ENCODE results near the gene THBS2.

Gene THBS2

GRCh38 chr6:169266261-169266660, 12.6 kb upstream of the THBS2 start:
- H3K4me3 ChIP-seq (ENCODE audit: insufficient read depth in 1 of 2, low read depth in 1 of 2, low read length in 2 of 2), result no peak overlapping the region
- H2BK12ac ChIP-seq (ENCODE audit: low read length in 2 of 2), result no peak overlapping the region
- no peaks in the 10 kb centered on the region for H3K9me3 ChIP-seq (ENCODE audit: control insufficient read depth, low read length)
- H3K36me3 ChIP-seq (ENCODE audit: control insufficient read depth in 1 of 2, insufficient read depth in 2 of 2, low read depth in 1 of 2, low read length in 2 of 2), result no peaks in the 10 kb centered on the region
- H3K27ac ChIP-seq (ENCODE audit: low read length, poor library complexity, severe bottlenecking), result no peak overlapping the region
- peaks cover 16% of the 10 kb centered on the region for H3K4me1 ChIP-seq (ENCODE audit: control insufficient read depth, insufficient read depth, low read depth, low read length)
- H2AK5ac ChIP-seq (ENCODE audit: low read length, severe bottlenecking), result no peak overlapping the region
- H2AFZ ChIP-seq (ENCODE audit: low read depth, low read length), result no peak overlapping the region
- H3K14ac ChIP-seq (ENCODE audit: low read length in 2 of 2), result no peak overlapping the region
- H2BK5ac ChIP-seq (ENCODE audit: low read depth, low read length, poor library complexity, severe bottlenecking), result no peak overlapping the region
- H4K91ac ChIP-seq (ENCODE audit: low read length), result no peak overlapping the region
- H3K9ac ChIP-seq (ENCODE audit: low read length), result no peak overlapping the region
- H3K18ac ChIP-seq (ENCODE audit: low read depth in 1 of 2, low read length in 2 of 2), result no peak overlapping the region
- no peaks in the 10 kb centered on the region for H3K79me1 ChIP-seq (replicated peaks; ENCODE audit: low read length, poor library complexity, severe bottlenecking)
- H3K4ac ChIP-seq (ENCODE audit: low read depth in 1 of 2, low read length in 2 of 2), result no peak overlapping the region
- no peak overlapping the region for H2BK120ac ChIP-seq (ENCODE audit: low read depth, low read length)
- no peak overlapping the region for H4K8ac ChIP-seq (ENCODE audit: low read length)
- H3K23ac ChIP-seq (ENCODE audit: low read length in 2 of 2), result no peak overlapping the region
- H3K4me2 ChIP-seq (ENCODE audit: low read length, poor library complexity, severe bottlenecking), result no peak overlapping the region
- no peaks in the 10 kb centered on the region for H3K27me3 ChIP-seq (ENCODE audit: control insufficient read depth in 1 of 2, insufficient read depth in 1 of 2, low read length in 2 of 2)
- DNase-seq, result no peak
- H2BK15ac ChIP-seq (ENCODE audit: low read depth, poor library complexity, severe bottlenecking), result no peak overlapping the region
- WGBS, result 77% methylated on average over 5 of the region's 5 CpGs

GRCh38 chr6:169265486-169266131, 12.0 kb upstream of the THBS2 start:
- H3K18ac ChIP-seq (ENCODE audit: low read depth in 1 of 2, low read length in 2 of 2), result no peak overlapping the region
- H3K4ac ChIP-seq (ENCODE audit: low read depth in 1 of 2, low read length in 2 of 2), result no peak overlapping the region
- no peak for DNase-seq
- H3K9ac ChIP-seq (ENCODE audit: low read length), result no peak overlapping the region
- H2BK15ac ChIP-seq (ENCODE audit: low read depth, poor library complexity, severe bottlenecking), result no peak overlapping the region
- no peak overlapping the region for H3K14ac ChIP-seq (ENCODE audit: low read length in 2 of 2)
- no peak overlapping the region for H2BK5ac ChIP-seq (ENCODE audit: low read depth, low read length, poor library complexity, severe bottlenecking)
- no peak overlapping the region for H2AFZ ChIP-seq (ENCODE audit: low read depth, low read length)
- H4K91ac ChIP-seq (ENCODE audit: low read length), result no peak overlapping the region
- no peak overlapping the region for H3K27ac ChIP-seq (ENCODE audit: low read length, poor library complexity, severe bottlenecking)
- no peaks in the 10 kb centered on the region for H3K27me3 ChIP-seq (ENCODE audit: control insufficient read depth in 1 of 2, insufficient read depth in 1 of 2, low read length in 2 of 2)
- peak overlapping the region in 1 of 2 experiments; percentile 11 for H3K4me3 ChIP-seq (ENCODE audit: insufficient read depth in 1 of 2, low read depth in 1 of 2, low read length in 2 of 2)
- no peak overlapping the region for H2BK120ac ChIP-seq (ENCODE audit: low read depth, low read length)
- H3K79me1 ChIP-seq (replicated peaks; ENCODE audit: low read length, poor library complexity, severe bottlenecking), result no peaks in the 10 kb centered on the region
- no peaks in the 10 kb centered on the region for H3K9me3 ChIP-seq (ENCODE audit: control insufficient read depth, low read length)
- no peak overlapping the region for H3K23ac ChIP-seq (ENCODE audit: low read length in 2 of 2)
- peaks cover 13% of the 10 kb centered on the region for H3K4me1 ChIP-seq (ENCODE audit: control insufficient read depth, insufficient read depth, low read depth, low read length)
- no peaks in the 10 kb centered on the region for H3K36me3 ChIP-seq (ENCODE audit: control insufficient read depth in 1 of 2, insufficient read depth in 2 of 2, low read depth in 1 of 2, low read length in 2 of 2)
- H3K4me2 ChIP-seq (ENCODE audit: low read length, poor library complexity, severe bottlenecking), result no peak overlapping the region
- 81% methylated on average over 12 of the region's 12 CpGs for WGBS
- no peak overlapping the region for H4K8ac ChIP-seq (ENCODE audit: low read length)
- H2AK5ac ChIP-seq (ENCODE audit: low read length, severe bottlenecking), result no peak overlapping the region
- H2BK12ac ChIP-seq (ENCODE audit: low read length in 2 of 2), result no peak overlapping the region

- Histone ChIP-seq H2BK12ac (ENCODE audit: low read length in 2 of 2) (no peak overlapping the region), H3K23ac (ENCODE audit: low read length in 2 of 2) (no peak overlapping the region), H3K4me1 (ENCODE audit: control insufficient read depth, insufficient read depth, low read depth, low read length) (peaks cover 11% of the 10 kb centered on the region), H2AFZ (ENCODE audit: low read depth, low read length) (no peak overlapping the region), H3K4ac (ENCODE audit: low read depth in 1 of 2, low read length in 2 of 2) (no peak overlapping the region), H3K14ac (ENCODE audit: low read length in 2 of 2) (no peak overlapping the region), H3K18ac (ENCODE audit: low read depth in 1 of 2, low read length in 2 of 2) (no peak overlapping the region), H3K4me2 (ENCODE audit: low read length, poor library complexity, severe bottlenecking) (no peak overlapping the region), H3K9ac (ENCODE audit: low read length) (no peak overlapping the region), H2AK5ac (ENCODE audit: low read length, severe bottlenecking) (no peak overlapping the region), H4K8ac (ENCODE audit: low read length) (no peak overlapping the region), H2BK5ac (ENCODE audit: low read depth, low read length, poor library complexity, severe bottlenecking) (no peak overlapping the region), H3K4me3 (ENCODE audit: insufficient read depth in 1 of 2, low read depth in 1 of 2, low read length in 2 of 2) (no peak overlapping the region), H4K91ac (ENCODE audit: low read length) (no peak overlapping the region), H3K36me3 (ENCODE audit: control insufficient read depth in 1 of 2, insufficient read depth in 2 of 2, low read depth in 1 of 2, low read length in 2 of 2) (no peaks in the 10 kb centered on the region), H2BK15ac (ENCODE audit: low read depth, poor library complexity, severe bottlenecking) (no peak overlapping the region), H3K9me3 (ENCODE audit: control insufficient read depth, low read length) (no peaks in the 10 kb centered on the region), H3K27me3 (ENCODE audit: control insufficient read depth in 1 of 2, insufficient read depth in 1 of 2, low read length in 2 of 2) (no peaks in the 10 kb centered on the region), H2BK120ac (ENCODE audit: low read depth, low read length) (no peak overlapping the region), H3K79me1 (replicated peaks; ENCODE audit: low read length, poor library complexity, severe bottlenecking) (no peaks in the 10 kb centered on the region), H3K27ac (ENCODE audit: low read length, poor library complexity, severe bottlenecking) (no peak overlapping the region)
- no peak for DNase-seq
- 90% methylated on average over 20 of the region's 21 CpGs for WGBS
These were observed 10.4 kb upstream of the THBS2 start for GRCh38 chr6:169263836-169264608.

GRCh38 chr6:169263374-169263773, 9.7 kb upstream of the THBS2 start:
- Histone ChIP-seq H2BK120ac (ENCODE audit: low read depth, low read length) (no peak overlapping the region), H3K27ac (ENCODE audit: low read length, poor library complexity, severe bottlenecking) (no peak overlapping the region), H3K23ac (ENCODE audit: low read length in 2 of 2) (no peak overlapping the region), H3K4me1 (ENCODE audit: control insufficient read depth, insufficient read depth, low read depth, low read length) (peaks cover 11% of the 10 kb centered on the region), H4K8ac (ENCODE audit: low read length) (no peak overlapping the region), H2AK5ac (ENCODE audit: low read length, severe bottlenecking) (no peak overlapping the region), H3K4me3 (ENCODE audit: insufficient read depth in 1 of 2, low read depth in 1 of 2, low read length in 2 of 2) (no peak overlapping the region), H2BK5ac (ENCODE audit: low read depth, low read length, poor library complexity, severe bottlenecking) (no peak overlapping the region), H3K14ac (ENCODE audit: low read length in 2 of 2) (no peak overlapping the region), H4K91ac (ENCODE audit: low read length) (no peak overlapping the region), H2BK15ac (ENCODE audit: low read depth, poor library complexity, severe bottlenecking) (no peak overlapping the region), H2BK12ac (ENCODE audit: low read length in 2 of 2) (no peak overlapping the region), H3K27me3 (ENCODE audit: control insufficient read depth in 1 of 2, insufficient read depth in 1 of 2, low read length in 2 of 2) (no peaks in the 10 kb centered on the region), H3K9me3 (ENCODE audit: control insufficient read depth, low read length) (no peaks in the 10 kb centered on the region), H2AFZ (ENCODE audit: low read depth, low read length) (no peak overlapping the region), H3K36me3 (ENCODE audit: control insufficient read depth in 1 of 2, insufficient read depth in 2 of 2, low read depth in 1 of 2, low read length in 2 of 2) (no peaks in the 10 kb centered on the region), H3K18ac (ENCODE audit: low read depth in 1 of 2, low read length in 2 of 2) (no peak overlapping the region), H3K79me1 (replicated peaks; ENCODE audit: low read length, poor library complexity, severe bottlenecking) (no peaks in the 10 kb centered on the region), H3K4ac (ENCODE audit: low read depth in 1 of 2, low read length in 2 of 2) (no peak overlapping the region), H3K4me2 (ENCODE audit: low read length, poor library complexity, severe bottlenecking) (no peak overlapping the region), H3K9ac (ENCODE audit: low read length) (no peak overlapping the region)
- WGBS, result 47% methylated on average over 3 of the region's 3 CpGs
- no peak for DNase-seq
